ENCODE measurements around the gene NEXN.
"Not testable (repeated sequence)": the region's sequence is repeated elsewhere in the genome, so short reads cannot be mapped to it uniquely, and the experiment has no call there.

Gene NEXN

GRCh38 chr1:77906019-77906545 lies 17.7 kb downstream of the NEXN start:
- no peak for DNase-seq

DNA sequence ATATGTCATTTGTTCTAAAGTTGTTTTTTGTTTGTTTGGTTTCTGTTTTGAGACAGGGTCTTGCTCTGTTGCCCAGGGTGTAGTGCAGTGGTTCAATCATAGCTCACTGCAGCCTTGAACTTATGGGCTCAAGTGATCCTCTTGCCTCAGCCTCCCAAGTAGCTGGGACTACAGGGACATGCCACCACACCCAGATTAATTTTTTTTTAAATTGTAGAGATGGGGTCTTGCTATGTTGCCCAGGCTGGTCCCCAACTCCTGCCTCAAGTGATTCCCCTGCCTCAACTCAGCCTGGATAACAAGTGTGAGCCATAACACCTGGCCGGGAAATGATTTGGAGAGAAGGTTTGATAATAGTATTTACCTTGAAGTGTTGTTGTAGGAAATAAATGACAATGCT lies 18.2 kb downstream of the NEXN start:
- no peak for DNase-seq

- no peak for DNase-seq
Measured at GRCh38 chr1:77910116-77910515, 21.7 kb downstream of the NEXN start.

DNA sequence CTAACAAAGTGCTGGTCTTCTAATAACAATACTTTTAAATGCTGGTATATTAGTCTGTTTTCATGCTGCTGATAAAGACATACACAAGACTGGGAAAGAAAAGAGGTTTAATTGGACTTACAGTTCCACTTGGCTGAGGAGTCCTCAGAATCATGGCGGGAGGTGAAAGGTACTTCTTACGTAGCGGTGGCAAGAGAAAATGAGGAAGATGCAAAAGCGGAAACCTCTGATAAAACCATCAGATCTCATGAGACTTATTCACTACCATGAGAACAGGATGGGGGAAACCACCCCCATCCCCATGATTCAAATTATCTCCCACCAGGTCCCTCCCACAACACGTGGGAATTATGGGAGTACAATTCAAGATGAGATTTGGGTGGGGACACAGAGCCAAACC lies 30.5 kb downstream of the NEXN start:
- DNase-seq = not testable (repeated sequence)

DNA sequence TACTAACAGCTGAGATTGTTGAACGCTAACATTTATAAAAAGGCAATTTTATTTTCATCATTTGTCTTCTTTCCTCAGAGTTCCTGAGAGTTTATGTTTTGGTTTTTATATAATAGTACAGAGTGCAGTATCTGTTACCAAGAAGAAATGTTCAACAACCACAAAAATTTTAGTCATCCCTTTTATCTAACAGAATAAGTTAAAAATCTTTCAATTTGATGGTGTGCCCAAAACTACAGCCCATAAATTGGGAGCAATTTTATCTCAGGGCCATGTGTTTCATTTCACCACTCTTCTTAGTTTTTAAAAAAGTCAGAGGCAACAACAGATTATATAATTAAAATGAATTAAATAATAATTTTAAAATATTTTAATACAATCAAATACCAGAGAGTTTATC lies 37.1 kb downstream of the NEXN start:
- DNase-seq = no peak

DNA sequence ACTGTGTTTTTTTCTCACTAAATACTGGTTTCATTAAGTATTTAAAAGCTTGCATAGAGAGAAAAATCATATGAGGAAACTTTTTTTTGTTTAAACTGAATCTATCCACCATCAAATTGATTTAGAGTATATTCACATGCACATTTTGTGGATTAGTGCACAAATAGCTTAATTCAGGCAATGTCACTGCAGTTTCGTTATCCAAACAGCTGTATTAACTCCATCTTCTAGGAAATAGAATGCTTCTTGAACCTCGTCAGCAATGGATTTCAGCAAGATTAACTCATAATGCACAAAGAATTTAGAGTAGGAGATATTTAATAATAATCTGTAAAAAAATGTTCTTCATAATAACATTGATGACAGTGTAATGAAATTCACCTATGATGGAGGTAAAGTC lies 37.5 kb downstream of the NEXN start:
- DNase-seq = no peak

- DNase-seq = no peak
Measured at GRCh38 chr1:77926561-77927357, 38.3 kb downstream of the NEXN start.

DNA sequence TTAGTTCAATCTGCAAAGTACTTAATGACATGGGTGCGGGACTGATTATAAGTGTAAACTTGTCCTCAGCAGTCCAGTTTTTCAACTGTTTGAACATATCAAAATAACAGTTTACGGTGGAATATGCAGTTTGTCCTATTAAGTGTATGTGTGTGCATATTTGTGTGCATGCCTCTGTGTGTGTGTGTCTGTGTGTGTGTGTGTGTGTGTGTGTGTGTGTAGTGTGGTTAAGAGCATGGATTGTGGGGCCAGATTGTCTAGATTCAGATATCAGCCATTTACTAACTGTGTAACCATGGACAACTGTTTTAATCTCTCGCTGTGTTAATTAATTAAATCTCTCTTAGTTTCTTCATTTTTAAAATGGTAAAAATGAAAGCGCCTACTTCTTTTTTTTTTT lies 39.0 kb downstream of the NEXN start:
- DNase-seq = no peak

DNA sequence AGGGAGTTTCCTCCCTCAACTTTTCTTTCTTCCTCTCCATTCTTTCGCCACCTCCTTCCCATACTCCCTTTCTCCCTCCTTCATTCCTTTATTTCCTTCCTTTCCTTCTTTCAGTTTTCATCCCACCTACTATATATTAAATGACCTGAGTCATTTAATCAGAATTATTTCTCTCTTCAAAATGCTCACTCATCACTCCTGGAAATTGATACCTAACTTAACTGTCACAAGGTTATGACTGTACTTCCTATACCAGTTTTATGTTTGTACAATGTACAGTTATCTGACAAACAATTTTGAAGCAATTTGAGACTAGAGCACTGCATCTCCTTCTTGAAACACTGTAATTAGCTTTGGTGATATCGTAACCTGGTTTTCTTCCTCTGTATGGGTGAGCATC lies 41.4 kb downstream of the NEXN start:
- DNase-seq = no peak

DNA sequence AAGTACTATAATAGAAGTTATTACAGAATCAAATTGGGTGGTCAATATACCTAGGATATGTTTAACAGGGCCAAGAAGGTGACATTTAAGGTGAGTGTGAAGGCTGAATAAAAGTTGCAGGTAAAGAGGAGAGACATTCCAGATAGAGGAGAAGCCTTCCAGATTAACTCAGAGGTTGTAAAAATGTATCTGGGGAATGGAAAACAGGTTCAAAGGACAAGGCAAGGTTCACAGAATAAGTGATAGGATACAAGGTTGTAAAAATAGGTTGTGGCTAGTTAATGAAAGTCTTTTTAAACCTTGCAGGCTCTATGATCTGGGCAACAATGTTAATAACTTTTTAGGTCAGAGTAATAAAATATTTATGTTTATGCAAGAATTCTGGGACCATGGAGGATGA lies 50.2 kb downstream of the NEXN start:
- DNase-seq = no peak

- no peak for DNase-seq
Measured at GRCh38 chr1:77940921-77941570, 52.6 kb downstream of the NEXN start.

GRCh38 chr1:77942400-77943140 lies 54.1 kb downstream of the NEXN start:
- DNase-seq = no peak

GRCh38 chr1:77945345-77945744 lies 56.9 kb downstream of the NEXN start:
- no peak for DNase-seq

- DNase-seq = peak; percentile 5
Measured at GRCh38 chr1:77948841-77949424, 60.5 kb downstream of the NEXN start.

- DNase-seq = no peak
Measured at GRCh38 chr1:77950873-77951272, 62.4 kb downstream of the NEXN start.

DNA sequence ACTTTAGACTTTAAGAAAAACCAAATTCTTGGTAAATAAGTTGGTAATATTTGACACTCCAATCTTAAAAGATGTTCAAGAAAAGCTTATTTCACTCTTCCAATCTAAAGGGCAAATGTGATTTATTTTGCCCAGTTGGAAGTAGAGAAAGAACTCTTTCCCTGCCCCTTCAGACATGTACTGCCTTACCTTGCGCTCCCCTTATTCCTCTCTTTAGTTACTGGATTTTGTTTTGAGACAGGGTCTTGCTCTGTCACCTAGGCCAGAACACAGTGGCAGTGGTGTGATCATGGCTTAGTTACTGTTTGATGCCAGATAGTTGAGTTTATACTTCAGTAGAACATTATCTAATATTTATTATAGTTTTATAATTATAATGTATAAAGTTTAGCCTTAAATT lies 62.9 kb downstream of the NEXN start:
- DNase-seq = no peak

- no peak for DNase-seq
Measured at GRCh38 chr1:77953907-77954306, 65.5 kb downstream of the NEXN start.

GRCh38 chr1:77954521-77954920 lies 66.1 kb downstream of the NEXN start:
- no peak for DNase-seq

GRCh38 chr1:77955709-77956108 lies 67.3 kb downstream of the NEXN start:
- no peak for DNase-seq

- DNase-seq = no peak
Measured at GRCh38 chr1:77956464-77956863, 68.0 kb downstream of the NEXN start.

GRCh38 chr1:77958391-77958790 lies 70.0 kb downstream of the NEXN start:
- no peak for DNase-seq

DNA sequence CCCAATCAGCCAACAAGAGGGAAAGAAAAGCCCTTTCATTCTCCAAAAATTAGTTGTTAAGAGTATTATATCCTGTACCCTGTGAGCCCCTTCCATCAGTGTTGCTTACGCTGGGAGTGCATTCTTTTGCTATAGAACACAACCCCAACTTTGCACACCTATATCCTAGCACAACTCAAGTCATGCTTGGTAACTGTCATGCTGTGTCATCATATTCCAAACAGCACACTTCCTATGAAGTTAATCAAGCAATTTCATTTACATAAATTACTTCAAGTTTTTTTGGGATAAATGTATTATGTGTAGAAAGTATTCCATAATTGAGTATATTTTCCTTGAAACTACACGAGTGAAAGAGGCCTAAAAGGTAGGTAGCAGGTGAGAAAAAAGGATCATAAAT lies 70.4 kb downstream of the NEXN start:
- no peak for DNase-seq

DNA sequence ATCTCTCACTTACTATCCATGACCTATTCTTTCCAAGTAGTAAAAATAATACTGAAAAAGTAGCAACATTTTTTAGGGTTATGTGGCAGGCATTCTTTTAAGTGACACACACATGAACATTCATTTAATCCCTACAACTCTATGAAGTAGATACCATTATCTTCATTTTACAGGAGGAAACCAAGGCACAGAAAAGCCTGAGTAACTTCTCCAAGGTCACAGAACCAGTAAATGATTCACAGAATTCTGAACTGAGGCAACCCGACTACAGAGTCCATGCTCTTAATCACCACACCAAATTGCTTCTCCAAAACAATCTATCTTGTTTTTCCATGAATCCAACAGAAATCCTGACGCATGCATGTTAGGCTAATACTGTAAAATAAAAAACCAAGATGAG lies 73.0 kb downstream of the NEXN start:
- DNase-seq = no peak
